K562 (cell line): ENCODE results near the gene UGT3A2. TPM values are rescaled to one million over a fixed set of nuclear protein-coding genes. Genes with fewer than 3 reads are reported as not detected.

ENCODE experiments used
- CC2D1A ChIP-seq: fragments of 450-650 bp; IDR thresholded peaks from 2 replicates; pipeline ENCODE4 v1.6.1; 2017; ENCODE audit warnings: mild to moderate bottlenecking
- CCNT2 ChIP-seq: IDR thresholded peaks from 2 replicates; pipeline ENCODE4 v1.6.1; 2011; ENCODE audit warnings: borderline replicate concordance, low read depth, mild to moderate bottlenecking, moderate library complexity, mixed read lengths, low read length; ENCODE audit not compliant: insufficient read length; ENCODE audit errors: extremely low read depth
- GATAD2B ChIP-seq: fragments of 450-650 bp; IDR thresholded peaks from 2 replicates; pipeline ENCODE4 v1.6.1; 2017; ENCODE audit warnings: mild to moderate bottlenecking, borderline replicate concordance
- HCFC1 ChIP-seq: IDR thresholded peaks from 2 replicates; pipeline ENCODE4 v1.6.1; 2012; ENCODE audit warnings: low read depth, low read length, improper control_type of control experiment
- HDGF ChIP-seq: fragments of 450-650 bp; IDR thresholded peaks from 2 replicates; pipeline ENCODE4 v1.6.1; 2016
- MECOM ChIP-seq: fragments of 250-450 bp; sonication (Bioruptor Pico); IDR thresholded peaks from 2 replicates; pipeline ENCODE4 v1.8.0; 2022; ENCODE audit warnings: inconsistent platforms
- MTA2 ChIP-seq: fragments of 450-650 bp; IDR thresholded peaks from 2 replicates; pipeline ENCODE4 v1.6.1; 2016; ENCODE audit warnings: low read depth
- MTA3 ChIP-seq: fragments of 450-650 bp; formaldehyde crosslinking; IDR thresholded peaks from 2 replicates; pipeline ENCODE4 v1.6.1; 2017; ENCODE audit warnings: mild to moderate bottlenecking, borderline replicate concordance
- NFATC3 ChIP-seq: fragments of 450-650 bp; IDR thresholded peaks from 2 replicates; pipeline ENCODE4 v1.6.1; 2017; ENCODE audit warnings: mild to moderate bottlenecking
- NFIX ChIP-seq: fragments of 250-450 bp; sonication (Bioruptor Pico); IDR thresholded peaks from 2 replicates; pipeline ENCODE4 v1.4.0; 2020; ENCODE audit warnings: low read depth, mild to moderate bottlenecking, moderate library complexity
- NR2C1 ChIP-seq, 2 experiments: fragments of 450-650 bp; IDR thresholded peaks; 2 replicates each; pipeline ENCODE4 v1.6.1; 2017; ENCODE audit warnings: mild to moderate bottlenecking in 2 of 2, antibody characterized with exemption in 1 of 2, inconsistent platforms in 1 of 2, missing compliant biosample characterization in 1 of 2, missing genetic modification characterization in 1 of 2
- PML ChIP-seq: IDR thresholded peaks from 2 replicates; pipeline ENCODE4 v1.6.1; 2012; ENCODE audit warnings: low read length, inconsistent platforms
- PRPF4 ChIP-seq: fragments of 200-400 bp; formaldehyde crosslinking; IDR thresholded peaks from one replicate; pipeline ENCODE4 v1.6.1; 2017; ENCODE audit warnings: low read length, low read depth, mild to moderate bottlenecking; ENCODE audit not compliant: insufficient read depth, poor library complexity, severe bottlenecking
- SMARCA4 ChIP-seq: fragments of 450-650 bp; IDR thresholded peaks from 2 replicates; pipeline ENCODE4 v1.6.1; 2016
- ZNF224 ChIP-seq: sonication (generic); formaldehyde crosslinking; IDR thresholded peaks from 2 replicates; pipeline ENCODE4 v1.8.0; 2022; ENCODE audit warnings: mild to moderate bottlenecking, missing genetic modification reagents
- ZNF3 ChIP-seq: fragments of 250-450 bp; sonication (Bioruptor Pico); IDR thresholded peaks from 2 replicates; pipeline ENCODE4 v1.5.0; 2021; ENCODE audit warnings: mild to moderate bottlenecking, moderate library complexity
- ZNF436 ChIP-seq: fragments of 250-450, 450-650 bp; sonication (Bioruptor Pico); formaldehyde crosslinking; IDR thresholded peaks from 2 replicates; pipeline ENCODE4 v1.7.0; 2020; ENCODE audit warnings: mild to moderate bottlenecking
- ZNF561 ChIP-seq: fragments of 450-650 bp; formaldehyde crosslinking; conservative IDR thresholded peaks from 2 replicates; pipeline ENCODE4 v1.4.0; 2020; ENCODE audit warnings: mild to moderate bottlenecking, moderate library complexity
- ZNF77 ChIP-seq: fragments of 250-450 bp; sonication (Bioruptor Pico); IDR thresholded peaks from 2 replicates; pipeline ENCODE4 v1.5.0; 2020
- polyA plus RNA-seq, 8 experiments: library from polyadenylated mRNA; depleted of rRNA in 4 of 8; stranded (reverse) in 5 of 8; unstranded in 3 of 8; fragments of >200 nt; fragmentation: Nextera tagmentation in 2 of 8; fragmentation: Illumina TruSeq in 1 of 8; extraction: Ambion mirVana in 2 of 8; extraction: Trizol in 1 of 8; gene quantifications; 2 replicates each; pipeline versions ENCODE4 v1.2.1 to v1.2.3, GENCODE V29; 2011 to 2014; ENCODE audit warnings: inconsistent platforms in 1 of 8, missing spikeins in 1 of 8
- total RNA-seq, 7 experiments: library from RNA; depleted of rRNA in 6 of 7; stranded (reverse); fragments of >200 nt in 6 of 7; fragmentation: Illumina TruSeq in 2 of 7; extraction: Trizol in 2 of 7; gene quantifications; 2 replicates each; pipeline versions ENCODE4 v1.2.1 to v1.2.3, GENCODE V29; 2011 to 2021; ENCODE audit warnings: low replicate concordance in 1 of 7
- TF ChIP-seq, protein P1 (sequence below): fragments of 150-350 bp; IDR thresholded peaks from 2 replicates; pipeline ENCODE4 v1.6.1; 2014; ENCODE audit warnings: low read depth, mild to moderate bottlenecking, low read length, borderline replicate concordance
- TF ChIP-seq, protein P2 (sequence below), 2 experiments: fragments of 250-450 bp in 1 of 2; fragments of 450-650 bp in 1 of 2; sonication (Bioruptor Pico) in 1 of 2; IDR thresholded peaks; 2 replicates each; pipeline versions ENCODE4 v1.6.1 to v1.8.0; 2016 to 2021; ENCODE audit warnings: mild to moderate bottlenecking in 2 of 2, moderate library complexity in 2 of 2, missing compliant biosample characterization in 1 of 2, missing genetic modification characterization in 1 of 2
- TF ChIP-seq, protein P3 (sequence below): fragments of 450-650 bp; formaldehyde crosslinking; IDR thresholded peaks from 2 replicates; pipeline ENCODE4 v1.4.0; 2020; ENCODE audit warnings: mild to moderate bottlenecking, moderate library complexity
- TF ChIP-seq, protein P4 (sequence below): fragments of 450-650 bp; IDR thresholded peaks from 2 replicates; pipeline ENCODE4 v1.7.1; 2018; ENCODE audit warnings: mild to moderate bottlenecking, low read depth; ENCODE audit not compliant: partially characterized antibody

UGT3A2 gene
- total and polyA plus RNA-seq, 9 of the 15 experiments (the other 6 are each of a cell fraction or from before 2014, with no cell fraction given): not detected

DNA sequence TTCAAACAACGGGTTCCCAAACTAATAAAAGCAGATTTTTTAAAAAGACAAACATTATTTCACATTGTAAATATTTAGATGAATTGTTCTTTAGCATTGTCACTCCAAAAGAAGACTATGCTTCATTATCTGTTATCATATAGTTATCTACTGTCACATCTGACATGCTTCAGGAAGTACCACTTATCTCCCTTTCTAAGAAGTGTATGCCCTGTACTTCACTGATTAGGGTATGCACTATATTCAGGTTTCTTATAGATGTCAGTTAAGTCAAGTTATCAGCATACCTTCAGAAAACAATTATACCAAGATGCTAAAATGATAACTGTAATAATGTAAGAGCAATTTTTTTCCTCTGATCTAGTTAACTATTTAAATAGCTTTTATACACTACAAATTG lies 44.6 kb upstream of the UGT3A2 start (continued):
- TF ChIP-seq, protein P1, sequence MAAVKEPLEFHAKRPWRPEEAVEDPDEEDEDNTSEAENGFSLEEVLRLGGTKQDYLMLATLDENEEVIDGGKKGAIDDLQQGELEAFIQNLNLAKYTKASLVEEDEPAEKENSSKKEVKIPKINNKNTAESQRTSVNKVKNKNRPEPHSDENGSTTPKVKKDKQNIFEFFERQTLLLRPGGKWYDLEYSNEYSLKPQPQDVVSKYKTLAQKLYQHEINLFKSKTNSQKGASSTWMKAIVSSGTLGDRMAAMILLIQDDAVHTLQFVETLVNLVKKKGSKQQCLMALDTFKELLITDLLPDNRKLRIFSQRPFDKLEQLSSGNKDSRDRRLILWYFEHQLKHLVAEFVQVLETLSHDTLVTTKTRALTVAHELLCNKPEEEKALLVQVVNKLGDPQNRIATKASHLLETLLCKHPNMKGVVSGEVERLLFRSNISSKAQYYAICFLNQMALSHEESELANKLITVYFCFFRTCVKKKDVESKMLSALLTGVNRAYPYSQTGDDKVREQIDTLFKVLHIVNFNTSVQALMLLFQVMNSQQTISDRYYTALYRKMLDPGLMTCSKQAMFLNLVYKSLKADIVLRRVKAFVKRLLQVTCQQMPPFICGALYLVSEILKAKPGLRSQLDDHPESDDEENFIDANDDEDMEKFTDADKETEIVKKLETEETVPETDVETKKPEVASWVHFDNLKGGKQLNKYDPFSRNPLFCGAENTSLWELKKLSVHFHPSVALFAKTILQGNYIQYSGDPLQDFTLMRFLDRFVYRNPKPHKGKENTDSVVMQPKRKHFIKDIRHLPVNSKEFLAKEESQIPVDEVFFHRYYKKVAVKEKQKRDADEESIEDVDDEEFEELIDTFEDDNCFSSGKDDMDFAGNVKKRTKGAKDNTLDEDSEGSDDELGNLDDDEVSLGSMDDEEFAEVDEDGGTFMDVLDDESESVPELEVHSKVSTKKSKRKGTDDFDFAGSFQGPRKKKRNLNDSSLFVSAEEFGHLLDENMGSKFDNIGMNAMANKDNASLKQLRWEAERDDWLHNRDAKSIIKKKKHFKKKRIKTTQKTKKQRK: no peak
- TF ChIP-seq, protein P2, sequence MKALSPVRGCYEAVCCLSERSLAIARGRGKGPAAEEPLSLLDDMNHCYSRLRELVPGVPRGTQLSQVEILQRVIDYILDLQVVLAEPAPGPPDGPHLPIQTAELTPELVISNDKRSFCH (CRISPR knock-in tag; IDR thresholded peaks at IDR 0.05): no peak
- TF ChIP-seq, protein P2 (tag; IDR thresholded peaks at IDR 0.05): no peak
- no peak for TF ChIP-seq ZNF224 (CRISPR knock-in tag)
- TF ChIP-seq NFIX (CRISPR knock-in tag): no peak
- peak; percentile 75 for TF ChIP-seq SMARCA4
- TF ChIP-seq CCNT2: no peak
- TF ChIP-seq CC2D1A: no peak
- TF ChIP-seq, protein P3, sequence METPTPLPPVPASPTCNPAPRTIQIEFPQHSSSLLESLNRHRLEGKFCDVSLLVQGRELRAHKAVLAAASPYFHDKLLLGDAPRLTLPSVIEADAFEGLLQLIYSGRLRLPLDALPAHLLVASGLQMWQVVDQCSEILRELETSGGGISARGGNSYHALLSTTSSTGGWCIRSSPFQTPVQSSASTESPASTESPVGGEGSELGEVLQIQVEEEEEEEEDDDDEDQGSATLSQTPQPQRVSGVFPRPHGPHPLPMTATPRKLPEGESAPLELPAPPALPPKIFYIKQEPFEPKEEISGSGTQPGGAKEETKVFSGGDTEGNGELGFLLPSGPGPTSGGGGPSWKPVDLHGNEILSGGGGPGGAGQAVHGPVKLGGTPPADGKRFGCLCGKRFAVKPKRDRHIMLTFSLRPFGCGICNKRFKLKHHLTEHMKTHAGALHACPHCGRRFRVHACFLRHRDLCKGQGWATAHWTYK (CRISPR knock-in tag): no peak
- TF ChIP-seq HDGF: no peak
- TF ChIP-seq PRPF4: no peak
- TF ChIP-seq PML: peak; percentile 75; the same call in 1 of the 2 replicates
- no peak for TF ChIP-seq ZNF77 (CRISPR knock-in tag)
- TF ChIP-seq NFATC3: no peak
- TF ChIP-seq MECOM (CRISPR knock-in tag): peak; percentile 69
- no peak for TF ChIP-seq ZNF436 (CRISPR knock-in tag)
- peak; percentile 77; the same call in 1 of the 2 replicates for TF ChIP-seq GATAD2B
- TF ChIP-seq ZNF3: no peak
- no peak for TF ChIP-seq ZNF561 (CRISPR knock-in tag)
- TF ChIP-seq MTA3: no peak
- TF ChIP-seq, protein P4, sequence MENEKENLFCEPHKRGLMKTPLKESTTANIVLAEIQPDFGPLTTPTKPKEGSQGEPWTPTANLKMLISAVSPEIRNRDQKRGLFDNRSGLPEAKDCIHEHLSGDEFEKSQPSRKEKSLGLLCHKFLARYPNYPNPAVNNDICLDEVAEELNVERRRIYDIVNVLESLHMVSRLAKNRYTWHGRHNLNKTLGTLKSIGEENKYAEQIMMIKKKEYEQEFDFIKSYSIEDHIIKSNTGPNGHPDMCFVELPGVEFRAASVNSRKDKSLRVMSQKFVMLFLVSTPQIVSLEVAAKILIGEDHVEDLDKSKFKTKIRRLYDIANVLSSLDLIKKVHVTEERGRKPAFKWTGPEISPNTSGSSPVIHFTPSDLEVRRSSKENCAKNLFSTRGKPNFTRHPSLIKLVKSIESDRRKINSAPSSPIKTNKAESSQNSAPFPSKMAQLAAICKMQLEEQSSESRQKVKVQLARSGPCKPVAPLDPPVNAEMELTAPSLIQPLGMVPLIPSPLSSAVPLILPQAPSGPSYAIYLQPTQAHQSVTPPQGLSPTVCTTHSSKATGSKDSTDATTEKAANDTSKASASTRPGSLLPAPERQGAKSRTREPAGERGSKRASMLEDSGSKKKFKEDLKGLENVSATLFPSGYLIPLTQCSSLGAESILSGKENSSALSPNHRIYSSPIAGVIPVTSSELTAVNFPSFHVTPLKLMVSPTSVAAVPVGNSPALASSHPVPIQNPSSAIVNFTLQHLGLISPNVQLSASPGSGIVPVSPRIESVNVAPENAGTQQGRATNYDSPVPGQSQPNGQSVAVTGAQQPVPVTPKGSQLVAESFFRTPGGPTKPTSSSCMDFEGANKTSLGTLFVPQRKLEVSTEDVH: no peak
- no peak for TF ChIP-seq HCFC1
- TF ChIP-seq NR2C1 (IDR thresholded peaks at IDR 0.05): no peak
- TF ChIP-seq NR2C1 (tag; IDR thresholded peaks at IDR 0.05): no peak
- TF ChIP-seq MTA2: no peak
